Fibroblast of skin of left quadriceps (primary cell): ENCODE results near the gene GCHFR.

Experiments
- DNase-seq, 2 experiments: peaks; one replicate each; pipeline ENCODE4 v3.0.0-alpha.2; 2013; ENCODE audit warnings: low read depth in 2 of 2

Gene GCHFR

GRCh38 chr15:40775740-40776536, 12.1 kb downstream of the GCHFR start:
- DNase-seq, result no peak

GRCh38 chr15:40776537-40777141, 12.8 kb downstream of the GCHFR start:
- DNase-seq, result no peak

- DNase-seq, result no peak
Observed at GRCh38 chr15:40782609-40783227, 18.9 kb downstream of the GCHFR start.

GRCh38 chr15:40785164-40785563, 21.3 kb downstream of the GCHFR start:
- no peak for DNase-seq

GRCh38 chr15:40785814-40786213, 21.9 kb downstream of the GCHFR start:
- no peak for DNase-seq

GRCh38 chr15:40787344-40787841, 23.5 kb downstream of the GCHFR start:
- DNase-seq, result peak in 1 of 2 experiments; percentile 32

- DNase-seq, result no peak
Observed at GRCh38 chr15:40787991-40788390, 24.1 kb downstream of the GCHFR start.

- no peak for DNase-seq
Observed at GRCh38 chr15:40789119-40789518, 25.3 kb downstream of the GCHFR start.

GRCh38 chr15:40789999-40790398, 26.1 kb downstream of the GCHFR start:
- no peak for DNase-seq

GRCh38 chr15:40790718-40791117, 26.9 kb downstream of the GCHFR start:
- DNase-seq, result no peak

- no peak for DNase-seq
Observed at GRCh38 chr15:40792394-40792793, 28.5 kb downstream of the GCHFR start.

GRCh38 chr15:40793216-40793989, 29.5 kb downstream of the GCHFR start:
- DNase-seq, result peak; percentile 73 to 74

GRCh38 chr15:40796041-40796440, 32.2 kb downstream of the GCHFR start:
- DNase-seq, result no peak

- no peak for DNase-seq
Observed at GRCh38 chr15:40796512-40796911, 32.6 kb downstream of the GCHFR start.

GRCh38 chr15:40799523-40799922, 35.7 kb downstream of the GCHFR start:
- no peak for DNase-seq

- no peak for DNase-seq
Observed at GRCh38 chr15:40803076-40803475, 39.2 kb downstream of the GCHFR start.

GRCh38 chr15:40803688-40804087, 39.8 kb downstream of the GCHFR start:
- no peak for DNase-seq

- no peak for DNase-seq
Observed at GRCh38 chr15:40806672-40807027, 42.8 kb downstream of the GCHFR start.

GRCh38 chr15:40807028-40807887, 43.4 kb downstream of the GCHFR start, which contains the start of the genes DNAJC17 and ZFYVE19:
TSS of gene DNAJC17 (minus strand) at chr15:40807473. CDS start at chr15:40807446, 27 bp downstream.
TSS of gene ZFYVE19 (plus strand) at chr15:40807089. CDS start at chr15:40807590, 501 bp downstream.
- peak; percentile 93 to 94 for DNase-seq

- no peak for DNase-seq
Observed at GRCh38 chr15:40807888-40808461, 44.1 kb downstream of the GCHFR start.
